Esophagus muscularis mucosa (tissue), 2 donors: ENCODE measurements around the gene SYT5.

Source experiments
- POLR2A ChIP-seq: fragments of 450-650 bp; IDR thresholded peaks from one replicate; pipeline ENCODE4 v1.6.1; 2017; ENCODE audit warnings: antibody characterized with exemption, moderate library complexity, mild to moderate bottlenecking, low read depth
- POLR2AphosphoS5 ChIP-seq, 2 donors: sonication (generic); formaldehyde crosslinking; IDR thresholded peaks; one replicate each; pipeline ENCODE4 v1.6.1; 2017; ENCODE audit warnings: antibody characterized with exemption in 2 of 2

- TF ChIP-seq POLR2A (no peak), POLR2AphosphoS5 (IDR thresholded peaks at IDR 0.05) (no peak)
Observed at GRCh38 chr19:55131421-55131820, 48.7 kb downstream of the SYT5 start.
